ENCODE measurements around the gene SLC6A3.

- TF ChIP-seq POLR2A (IDR thresholded peaks at IDR 0.05) (no peak), EP300 (IDR thresholded peaks at IDR 0.05) (no peak)
Observed at GRCh38 chr5:1446602-1447343, 1.5 kb upstream of the SLC6A3 start.

Data from tibial nerve (tissue), 3 donors.